Activated T-helper 1 cell treated with anti-CD3 and anti-CD28 coated beads, Interleukin-12 subunit alpha, Interleukin-12 subunit beta, Interleukin-2, Interleukin-4 antibody, amounts not matched to agents 30 ng/mL and 10 ng/mL and 1 ng/mL, durations not matched to agents 14 hours and 24 hours and 36 hours (primary cell): ENCODE measurements around the gene VMAC. TPM values are rescaled to one million over a fixed set of nuclear protein-coding genes. Genes with fewer than 3 reads are reported as not detected.

Experiments used
- DNase-seq: peaks from one replicate; pipeline ENCODE4 v3.0.0; 2021; ENCODE audit warnings: low spot score
- H3K27ac Mint-ChIP-seq: one replicate; pipeline ENCODE4 v1.8.0; 2021; ENCODE audit warnings: mild to moderate bottlenecking, mixed read lengths
- H3K27me3 Mint-ChIP-seq: one replicate; pipeline ENCODE4 v1.8.0; 2022; ENCODE audit warnings: mild to moderate bottlenecking, moderate library complexity, mixed read lengths; ENCODE audit not compliant: insufficient read depth
- H3K36me3 Mint-ChIP-seq: one replicate; pipeline ENCODE4 v1.8.0; 2021; ENCODE audit warnings: low read depth, mixed read lengths
- H3K4me1 Mint-ChIP-seq: one replicate; pipeline ENCODE4 v1.8.0; 2021; ENCODE audit warnings: low read depth, mixed read lengths
- H3K4me3 Mint-ChIP-seq: one replicate; pipeline ENCODE4 v1.8.0; 2021; ENCODE audit warnings: mild to moderate bottlenecking, moderate library complexity, mixed read lengths
- H3K9me3 Mint-ChIP-seq: one replicate; pipeline ENCODE4 v1.8.0; 2021; ENCODE audit warnings: mixed read lengths
- intact Hi-C: fragments of 100-400 bp; cut with micrococcal nuclease; formaldehyde crosslinking; loops from one replicate; pipeline ENCODE4 v1.15.1; 2024
- total RNA-seq: library from RNA; stranded (reverse); gene quantifications from 2 replicates; pipeline ENCODE4 v1.2.3, GENCODE V29; 2022

VMAC gene
- total RNA-seq, 1 donor from 2014 or later, result 3.5 TPM

GRCh38 chr19:5892772-5893275 is 11.8 kb upstream of the VMAC start:
- no peak overlapping the region for H3K27ac Mint-ChIP-seq
- no peak for DNase-seq
- H3K36me3 Mint-ChIP-seq, result peaks cover 3% of the 10 kb centered on the region
- no peaks in the 10 kb centered on the region for H3K4me1 Mint-ChIP-seq
- intact Hi-C loops, result no loop called here
- H3K27me3 Mint-ChIP-seq, result peaks cover 2% of the 10 kb centered on the region
- H3K9me3 Mint-ChIP-seq, result no peaks in the 10 kb centered on the region
- H3K4me3 Mint-ChIP-seq, result no peak overlapping the region

GRCh38 chr19:5893296-5893903 is 11.3 kb upstream of the VMAC start:
- no peak for DNase-seq
- H3K36me3 Mint-ChIP-seq, result peaks cover 3% of the 10 kb centered on the region
- H3K4me1 Mint-ChIP-seq, result no peaks in the 10 kb centered on the region
- no peaks in the 10 kb centered on the region for H3K9me3 Mint-ChIP-seq
- H3K27me3 Mint-ChIP-seq, result no peaks in the 10 kb centered on the region
- no peak overlapping the region for H3K27ac Mint-ChIP-seq
- intact Hi-C loops, result no loop called here
- no peak overlapping the region for H3K4me3 Mint-ChIP-seq

GRCh38 chr19:5893907-5894703 is 10.6 kb upstream of the VMAC start:
- Mint-ChIP-seq H3K4me1 (no peaks in the 10 kb centered on the region), H3K27me3 (no peaks in the 10 kb centered on the region), H3K4me3 (no peak overlapping the region), H3K27ac (no peak overlapping the region), H3K9me3 (no peaks in the 10 kb centered on the region), H3K36me3 (peaks cover 3% of the 10 kb centered on the region)
- intact Hi-C loops, result no loop called here
- DNase-seq, result no peak

GRCh38 chr19:5894704-5895349 is 9.8 kb upstream of the VMAC start:
- H3K27ac Mint-ChIP-seq, result no peak overlapping the region
- H3K4me1 Mint-ChIP-seq, result no peaks in the 10 kb centered on the region
- no peak overlapping the region for H3K4me3 Mint-ChIP-seq
- no peak for DNase-seq
- no peaks in the 10 kb centered on the region for H3K9me3 Mint-ChIP-seq
- H3K36me3 Mint-ChIP-seq, result peaks cover 3% of the 10 kb centered on the region
- intact Hi-C loops, result no loop called here
- no peaks in the 10 kb centered on the region for H3K27me3 Mint-ChIP-seq

- Mint-ChIP-seq H3K4me3 (no peak overlapping the region), H3K9me3 (no peaks in the 10 kb centered on the region), H3K27me3 (no peaks in the 10 kb centered on the region), H3K4me1 (no peaks in the 10 kb centered on the region), H3K27ac (no peak overlapping the region), H3K36me3 (peaks cover 8% of the 10 kb centered on the region)
- no peak for DNase-seq
- intact Hi-C loops, result no loop called here
Measured at GRCh38 chr19:5895409-5895808, 9.3 kb upstream of the VMAC start.

- Mint-ChIP-seq H3K4me1 (peaks cover under 1% of the 10 kb centered on the region), H3K36me3 (peaks cover 8% of the 10 kb centered on the region), H3K9me3 (no peaks in the 10 kb centered on the region), H3K27me3 (no peaks in the 10 kb centered on the region), H3K4me3 (no peak overlapping the region), H3K27ac (no peak overlapping the region)
- no peak for DNase-seq
- intact Hi-C loops, result no loop called here
Measured at GRCh38 chr19:5895890-5896289, 8.8 kb upstream of the VMAC start.

- Mint-ChIP-seq H3K4me3 (no peak overlapping the region), H3K27ac (no peak overlapping the region), H3K36me3 (peaks cover 11% of the 10 kb centered on the region), H3K9me3 (no peaks in the 10 kb centered on the region), H3K4me1 (peaks cover 5% of the 10 kb centered on the region), H3K27me3 (no peaks in the 10 kb centered on the region)
- intact Hi-C loops, result no loop called here
- no peak for DNase-seq
Measured at GRCh38 chr19:5896365-5897076, 8.2 kb upstream of the VMAC start.

- Mint-ChIP-seq H3K27ac (no peak overlapping the region), H3K4me3 (no peak overlapping the region), H3K4me1 (peaks cover 5% of the 10 kb centered on the region), H3K9me3 (no peaks in the 10 kb centered on the region), H3K36me3 (peaks cover 11% of the 10 kb centered on the region), H3K27me3 (no peaks in the 10 kb centered on the region)
- DNase-seq, result no peak
- intact Hi-C loops, result no loop called here
Measured at GRCh38 chr19:5897189-5897969, 7.3 kb upstream of the VMAC start.

GRCh38 chr19:5899728-5900526 is 4.7 kb upstream of the VMAC start:
- H3K27me3 Mint-ChIP-seq, result no peaks in the 10 kb centered on the region
- peak overlapping the region; percentile 26 for H3K4me3 Mint-ChIP-seq
- intact Hi-C loops, result loop anchor here (5.0 kb wide), 2 partner anchors 212 to 278 kb away; partner anchors contain the start of genes RFX2, SAFB and SAFB2
- peaks cover 10% of the 10 kb centered on the region for H3K4me1 Mint-ChIP-seq
- no peak for DNase-seq
- H3K36me3 Mint-ChIP-seq, result peaks cover 11% of the 10 kb centered on the region
- no peaks in the 10 kb centered on the region for H3K9me3 Mint-ChIP-seq
- H3K27ac Mint-ChIP-seq, result no peak overlapping the region

GRCh38 chr19:5900976-5901375 is 3.7 kb upstream of the VMAC start:
- intact Hi-C loops, result loop anchor here (5.0 kb wide), 2 partner anchors 211 to 279 kb away; partner anchors contain the start of genes RFX2, SAFB and SAFB2
- Mint-ChIP-seq H3K9me3 (no peaks in the 10 kb centered on the region), H3K4me1 (peaks cover 14% of the 10 kb centered on the region), H3K4me3 (peak overlapping the region; percentile 21), H3K36me3 (peaks cover 9% of the 10 kb centered on the region), H3K27ac (peak overlapping the region; percentile 40), H3K27me3 (no peaks in the 10 kb centered on the region)
- no peak for DNase-seq

GRCh38 chr19:5903056-5903623 is 1.5 kb upstream of the VMAC start:
- intact Hi-C loops, result loop anchor here (5.0 kb wide), 2 partner anchors 209 to 281 kb away; partner anchors contain the start of genes RFX2, SAFB and SAFB2
- Mint-ChIP-seq H3K27me3 (no peaks in the 10 kb centered on the region), H3K4me3 (peak overlapping the region; percentile 99), H3K27ac (peak overlapping the region; percentile 97), H3K9me3 (no peaks in the 10 kb centered on the region), H3K4me1 (peaks cover 30% of the 10 kb centered on the region), H3K36me3 (peaks cover 11% of the 10 kb centered on the region)
- no peak for DNase-seq
